GM21737 (cell line): ENCODE data around the gene KRT5.
"Not testable (repeated sequence)": the region's sequence is repeated elsewhere in the genome, so short reads cannot be mapped to it uniquely, and the experiment has no call there.

ENCODE experiments used
- ATAC-seq: cut with Tn5 transposase; IDR thresholded peaks from one replicate; pipeline ENCODE4 v1.9.1; 2021; ENCODE audit warnings: mild to moderate bottlenecking, moderate library complexity; ENCODE audit not compliant: unreplicated experiment

The KRT5 gene

GRCh38 chr12:52497975-52498374 is 22.2 kb downstream of the KRT5 start:
- no peak for ATAC-seq

GRCh38 chr12:52496590-52497071 is 23.6 kb downstream of the KRT5 start:
- no peak for ATAC-seq

- ATAC-seq = no peak
Measured at GRCh38 chr12:52496054-52496453, 24.1 kb downstream of the KRT5 start.

GRCh38 chr12:52495389-52495788 is 24.8 kb downstream of the KRT5 start:
- ATAC-seq = no peak

DNA sequence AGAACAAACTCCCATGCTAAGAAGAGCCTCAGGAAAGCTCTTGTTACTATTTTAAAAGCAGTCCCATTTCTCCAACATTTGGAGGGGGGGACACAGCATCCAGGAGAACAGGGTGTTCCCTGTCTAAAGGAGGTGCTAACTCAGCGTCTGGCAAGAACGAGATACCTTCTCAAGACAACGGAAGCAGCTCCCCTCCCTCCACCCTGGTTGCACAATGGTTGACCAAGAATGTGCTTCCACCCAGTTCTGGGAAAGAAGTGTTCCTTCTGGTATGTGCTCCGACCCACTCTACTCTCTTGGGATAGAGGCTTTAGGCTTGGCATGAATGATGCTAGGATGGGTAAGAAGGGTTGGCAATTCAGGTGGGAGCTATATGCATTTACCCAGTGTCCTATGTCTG is 25.7 kb downstream of the KRT5 start:
- no peak for ATAC-seq

- ATAC-seq = no peak
Measured at GRCh38 chr12:52494100-52494499, 26.1 kb downstream of the KRT5 start.

GRCh38 chr12:52493172-52493571 is 27.0 kb downstream of the KRT5 start, which contains the start of gene KRT6A:
Gene KRT6A (minus strand): TSS chr12:52493257. CDS start chr12:52493188, 69 bp downstream.
- ATAC-seq = no peak

DNA sequence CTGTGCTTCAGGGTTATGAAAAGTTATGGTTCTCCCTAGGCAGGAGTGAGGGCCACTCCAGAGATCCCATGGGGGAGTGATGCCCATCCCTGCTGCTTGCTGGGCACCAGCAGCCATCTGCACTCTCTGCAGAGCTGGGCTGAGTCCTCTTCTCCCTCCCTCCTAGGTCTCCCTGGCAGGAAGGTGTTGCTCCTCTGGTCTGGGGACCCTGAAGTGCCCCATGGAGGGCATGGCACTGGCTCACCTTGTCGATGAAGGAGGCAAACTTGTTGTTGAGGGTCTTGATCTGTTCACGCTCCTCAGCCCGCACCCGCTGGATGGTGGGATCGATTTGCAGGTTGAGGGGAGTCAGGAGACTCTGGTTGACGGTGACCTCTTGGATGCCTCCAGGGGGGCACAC is 27.8 kb downstream of the KRT5 start:
- ATAC-seq = not testable (repeated sequence)

GRCh38 chr12:52491495-52491894 is 28.7 kb downstream of the KRT5 start:
- not testable (repeated sequence) for ATAC-seq

DNA sequence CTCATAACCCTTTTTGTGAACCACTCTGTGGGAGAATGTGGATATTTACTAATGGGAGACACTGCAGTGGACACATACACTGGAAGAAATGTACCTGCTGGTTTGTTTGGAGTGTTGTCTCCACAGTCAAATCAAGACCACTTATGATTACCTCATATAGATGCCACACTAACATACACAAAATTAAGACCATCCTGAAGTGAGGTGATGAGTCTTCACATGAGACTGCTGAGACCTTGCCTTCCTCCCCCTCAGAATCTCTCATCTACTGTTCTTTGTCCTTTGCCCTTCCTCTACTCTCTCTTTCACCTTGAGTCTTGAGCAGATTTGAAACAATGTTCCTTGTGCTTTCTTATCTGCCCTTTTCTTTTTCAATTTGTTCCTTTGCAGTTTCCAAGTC is 31.5 kb downstream of the KRT5 start:
- ATAC-seq = no peak

DNA sequence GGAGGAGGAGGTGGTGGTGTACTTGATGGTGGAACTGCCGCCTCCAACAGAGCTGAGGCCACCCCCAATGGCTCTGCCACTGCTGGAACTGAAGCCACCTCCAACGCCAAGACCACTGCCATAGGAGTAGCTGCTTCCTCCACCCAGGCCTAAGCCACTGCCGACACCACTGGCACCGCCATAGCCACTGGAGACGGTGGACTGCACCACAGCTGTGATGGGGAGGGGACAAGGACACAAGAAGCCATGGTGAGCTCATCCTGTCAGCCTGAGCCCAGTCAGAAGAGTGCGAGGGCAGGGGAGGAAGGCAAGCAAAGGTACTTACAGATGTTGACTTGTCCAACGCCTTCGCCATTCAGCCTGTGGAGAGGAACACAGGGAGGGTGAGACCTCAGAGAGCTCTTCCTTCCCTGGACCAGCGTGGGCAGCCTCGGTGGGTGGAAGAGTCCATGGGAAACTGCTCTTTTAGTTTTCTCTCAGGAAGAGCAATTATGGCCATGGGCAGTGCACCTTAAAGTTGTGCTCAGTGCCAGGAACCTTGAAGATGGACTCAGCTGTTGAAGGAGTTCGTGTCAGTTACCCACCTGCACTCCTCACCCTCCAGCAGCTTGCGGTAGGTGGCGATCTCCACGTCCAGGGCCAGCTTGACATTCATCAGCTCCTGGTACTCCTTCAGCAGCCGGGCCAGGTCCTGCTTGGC is 32.3 kb downstream of the KRT5 start:
- ATAC-seq = not testable (repeated sequence)

GRCh38 chr12:52487211-52487610 is 33.0 kb downstream of the KRT5 start:
- ATAC-seq = no peak

- ATAC-seq = no peak
Measured at GRCh38 chr12:52486166-52487105, 33.8 kb downstream of the KRT5 start.

GRCh38 chr12:52480073-52480472 is 40.1 kb downstream of the KRT5 start:
- ATAC-seq = no peak

- ATAC-seq = no peak
Measured at GRCh38 chr12:52477651-52478050, 42.5 kb downstream of the KRT5 start.

DNA sequence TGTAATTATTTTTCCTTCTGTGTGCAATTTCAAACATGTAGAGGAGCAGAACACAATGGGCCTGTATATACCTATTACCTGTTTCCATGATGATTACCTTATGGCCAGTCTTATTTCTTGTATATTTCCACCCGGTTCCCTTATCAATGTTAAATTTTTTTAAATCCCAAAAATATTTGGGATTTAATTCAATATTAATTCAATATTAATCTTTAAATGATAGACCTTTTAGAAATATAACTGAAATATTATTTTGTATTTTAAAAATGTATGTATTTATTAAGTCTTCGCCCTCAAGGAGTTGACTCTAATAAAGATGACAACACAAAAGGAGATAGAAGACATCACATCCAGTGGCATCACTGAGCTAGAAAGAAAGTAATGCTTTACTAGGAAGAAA is 46.0 kb downstream of the KRT5 start:
- no peak for ATAC-seq

DNA sequence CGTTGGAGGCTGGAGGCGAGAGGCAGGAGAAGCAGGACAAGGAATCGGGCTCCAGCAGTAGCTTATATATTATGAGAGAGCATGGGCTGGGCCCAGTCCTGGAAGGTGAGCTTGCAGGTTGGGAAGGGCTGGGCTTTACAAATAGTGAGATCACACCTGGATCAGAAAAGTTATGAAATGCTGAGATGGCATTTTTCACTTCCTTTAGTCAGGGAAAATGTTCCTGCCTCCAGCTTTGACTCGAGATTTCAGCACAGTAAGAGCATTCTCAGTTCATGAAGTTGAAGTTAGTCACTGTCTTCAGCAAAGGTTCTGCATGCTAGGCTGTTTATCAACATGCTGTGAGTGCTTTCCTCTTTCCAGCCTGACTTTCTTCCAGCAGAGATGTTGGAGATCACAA is 46.4 kb downstream of the KRT5 start, which contains the start of gene KRT6C:
TSS of gene KRT6C (minus strand) at position 38 of the 400 bp plus-strand sequence. CDS start 68 bp downstream, outside the sequence.
- ATAC-seq = no peak

DNA sequence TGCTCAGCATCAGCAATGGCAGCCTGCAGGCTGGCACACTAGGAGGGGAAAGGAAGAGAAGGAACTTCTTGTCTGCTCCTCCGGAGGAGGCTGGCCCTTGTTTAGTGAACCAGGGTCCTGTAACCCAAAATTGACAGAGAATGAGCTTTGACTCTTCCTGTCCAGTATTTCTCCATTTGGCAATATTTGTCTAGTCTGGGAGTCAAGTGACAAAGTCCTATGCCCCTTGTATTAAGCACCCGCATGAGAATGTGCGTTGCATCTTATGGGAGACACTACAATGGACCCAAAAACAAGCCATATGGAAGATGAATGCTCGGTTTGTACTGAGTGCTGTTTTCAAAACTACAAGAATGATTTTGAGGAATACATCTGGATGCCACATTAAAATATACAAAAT is 50.3 kb downstream of the KRT5 start:
- no peak for ATAC-seq

- ATAC-seq = no peak
Measured at GRCh38 chr12:52464897-52465296, 55.3 kb downstream of the KRT5 start.
